Heart right ventricle (tissue), 16 donors: ENCODE results near the gene IGSF8. TPM values are rescaled to one million over a fixed set of nuclear protein-coding genes. Genes with fewer than 3 reads are reported as not detected.
"Not testable (repeated sequence)": the region's sequence is repeated elsewhere in the genome, so short reads cannot be mapped to it uniquely, and the experiment has no call there.

Source experiments
- ATAC-seq, 8 donors: fragments of 200-7000 bp; cut with Tn5 transposase; one replicate each; pipeline ENCODE4 v1.9.1; 2020; ENCODE audit warnings: mild to moderate bottlenecking in 8 of 8, moderate library complexity in 8 of 8, moderate number of reproducible peaks in 1 of 8
- DNase-seq, 2 donors: peaks; one replicate each; pipeline ENCODE4 v3.0.0-alpha.2; 2020
- H3K27ac ChIP-seq, 10 donors: fragments of 200-600 bp; sonication (generic) in 2 of 10; one replicate each; pipeline versions ENCODE4 v1.5.0 to v1.8.0; 2020 to 2022; ENCODE audit warnings: mild to moderate bottlenecking in 3 of 10
- H3K27me3 ChIP-seq, 7 donors: fragments of 200-600 bp; one replicate each; pipeline ENCODE4 v1.8.0; 2021 to 2022; ENCODE audit warnings: mild to moderate bottlenecking in 2 of 7
- H3K36me3 ChIP-seq, 9 donors: fragments of 200-600 bp; sonication (generic) in 1 of 9; one replicate each; pipeline versions ENCODE4 v1.5.0 to v1.8.0; 2020 to 2022; ENCODE audit warnings: mild to moderate bottlenecking in 2 of 9
- H3K4me1 ChIP-seq, 9 donors: fragments of 200-600 bp; sonication (generic) in 1 of 9; one replicate each; pipeline versions ENCODE4 v1.5.0 to v1.8.0; 2020 to 2022; ENCODE audit warnings: mild to moderate bottlenecking in 4 of 9
- H3K4me3 ChIP-seq, 10 donors: fragments of 200-600 bp; sonication (generic) in 2 of 10; one replicate each; pipeline versions ENCODE4 v1.5.0 to v1.8.0; 2020 to 2022; ENCODE audit warnings: mild to moderate bottlenecking in 7 of 10, moderate library complexity in 2 of 10
- H3K9me3 ChIP-seq, 11 donors: fragments of 200-600 bp in 10 of 11; sonication (generic) in 2 of 11; one replicate each; pipeline versions ENCODE4 v1.5.0 to v1.8.0; 2013 to 2022; ENCODE audit warnings: mild to moderate bottlenecking in 2 of 11, control low read depth in 1 of 11, moderate library complexity in 1 of 11
- CTCF ChIP-seq, 9 donors: fragments of 200-600 bp; sonication (generic) in 2 of 9; IDR thresholded peaks; one replicate each; pipeline versions ENCODE4 v1.5.0 to v1.8.0; 2021 to 2022; ENCODE audit warnings: antibody characterized with exemption in 9 of 9, mild to moderate bottlenecking in 5 of 9, moderate library complexity in 1 of 9
- WGBS, 2 donors: extraction: QIAGEN DNeasy Blood & Tissue Kit; methylation state at CpG; one replicate each; pipeline ENCODE4 v1.1.7; 2013; ENCODE audit warnings: inconsistent platforms in 1 of 2; 5-methylcytosine and 5-hydroxymethylcytosine counted together
- intact Hi-C, 10 donors: fragments of 100-400 bp; cut with DNase I; formaldehyde crosslinking; loops; one replicate each; pipeline versions ENCODE4 v1.11.1 to v1.14.2; 2022
- polyA plus RNA-seq, 2 donors: library from polyadenylated mRNA; stranded (reverse); fragments of 200-250 nt; gene quantifications; one replicate each; pipeline ENCODE4 v1.2.3, GENCODE V29; 2013
- total RNA-seq, 10 donors: library from RNA; stranded (reverse); fragmentation: NEBNext Ultra II Directional in 3 of 10; extraction: Animal tissue kit (Norgen Biotek cat#: 25700) in 3 of 10; gene quantifications; one replicate each; pipeline versions ENCODE4 v1.2.1 to v1.2.4, GENCODE V29; 2021 to 2023
- donor health status: Arrhythmogenic right ventricular cardiomyopathy.
- donor health status: ischemic (EF 13 %, LVEDD 7.1; RV severe dilation, severe dysfunction).
- donor health status: healthy with polysubstance abuse.
- donor health status: DM: no; HTN: yes; CAD: no.
- donor health status: DM: no; HTN: no; CAD: no.
- donor health status: ischemic (EF 25% LVEDD 6.9; RV normal size, moderate dysfunction).
- donor health status: ischemic (EF 25% LVEDD 5.7; RV mildly dilated, moderate dysfunction).
- donor health status: healthy.
- donor health status: DM: yes; HTN: yes; CAD: no.
- donor health status: Ischemic cardiomyopathy.
- donor health status: ischemic (EF 35%, LVEDD 5.7; RV mildly dilated, moderate dysfunction).
- donor health status: nonischemic (EF 11% LVEDD 7.7; RV severe dilation, severe dysfunction).
- donor health status: DM: yes; HTN: yes; CAD: no.
- donor health status: PGD.
- donor health status: ischemic (EF 29% LVEDD 5.4; RV normal size, mild dysfunction).
- donor health status: nonischemic (EF 23%, LVEDD 6.1; RV moderate dilation, normal function).

Gene IGSF8
- total and polyA plus RNA-seq, 12 donors, result 13.4 to 42.2 (median 20.6) TPM

- Histone ChIP-seq H3K27ac (no peak overlapping the region), H3K4me1 (no peaks in the 10 kb centered on the region), H3K36me3 (no peaks in the 10 kb centered on the region), H3K9me3 (no peaks in the 10 kb centered on the region), H3K4me3 (no peak overlapping the region), H3K27me3 (peaks cover 0 to 47% (median 16%) of the 10 kb centered on the region in 7 donors)
- intact Hi-C loops, result no loop called here
- DNase-seq (no peak), ATAC-seq (no peak)
- TF ChIP-seq CTCF (IDR thresholded peaks at IDR 0.05), result no peak
- 65 to 68% methylated on average over 7 of the region's 7 CpGs for WGBS, 2 donors
Observed at GRCh38 chr1:160053548-160054365, 44.7 kb downstream of the IGSF8 start.

- 69 to 71% methylated on average over 6 of the region's 6 CpGs for WGBS, 2 donors
- Histone ChIP-seq H3K4me1 (no peaks in the 10 kb centered on the region), H3K27me3 (peaks cover 0 to 51% (median 20%) of the 10 kb centered on the region in 7 donors), H3K27ac (no peak overlapping the region), H3K9me3 (no peaks in the 10 kb centered on the region), H3K36me3 (no peaks in the 10 kb centered on the region), H3K4me3 (no peak overlapping the region)
- ATAC-seq (no peak), DNase-seq (no peak)
- no peak for TF ChIP-seq CTCF (IDR thresholded peaks at IDR 0.05)
- intact Hi-C loops, result no loop called here
Observed at GRCh38 chr1:160052936-160053335, 45.5 kb downstream of the IGSF8 start.

DNA sequence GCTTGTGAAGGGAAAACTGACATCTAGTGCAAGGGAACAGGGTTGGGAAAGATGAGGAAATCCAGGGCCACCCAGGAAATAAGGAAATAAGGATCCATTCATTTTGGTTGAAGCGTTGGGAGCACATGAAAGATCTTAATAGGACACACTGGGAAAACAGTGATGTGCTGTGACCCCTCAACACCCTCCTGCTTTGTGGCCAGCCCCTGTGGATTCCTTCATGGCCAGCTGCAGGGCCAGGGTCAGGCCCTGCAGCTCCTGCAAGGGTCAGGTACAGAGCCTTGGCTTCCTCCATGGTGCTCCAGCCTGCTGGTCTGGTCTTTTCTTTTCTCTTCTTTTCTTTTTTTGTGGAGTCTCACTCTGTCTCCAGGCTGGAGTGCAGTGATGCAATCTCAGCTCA, 47.8 kb downstream of the IGSF8 start:
- 82% methylated on average over 1 of the region's 1 CpG for WGBS, 2 donors
- TF ChIP-seq CTCF (IDR thresholded peaks at IDR 0.05), result no peak
- intact Hi-C loops, result no loop called here

DNA sequence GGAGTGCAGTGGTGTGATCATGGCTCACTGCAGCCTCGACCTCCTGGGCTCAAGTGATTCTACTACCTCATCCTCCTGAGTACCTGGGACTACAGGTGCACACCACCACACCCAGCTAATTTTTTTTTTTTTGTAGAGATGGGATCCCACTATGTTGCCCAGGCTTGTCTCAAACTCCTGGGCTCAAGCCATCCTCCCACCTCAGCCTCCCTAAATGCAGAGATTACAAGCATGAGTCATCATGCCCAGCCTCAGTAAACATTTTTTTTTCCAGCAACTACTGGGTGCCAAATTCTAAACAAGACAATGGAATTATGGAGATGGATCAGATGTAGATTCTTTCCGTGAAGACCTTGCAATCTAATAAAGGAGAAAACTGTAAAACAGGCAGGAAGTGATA, 48.2 kb downstream of the IGSF8 start:
- 65 to 69% methylated on average over 2 of the region's 2 CpGs for WGBS, 2 donors
- H3K27ac ChIP-seq, DNase-seq, ATAC-seq, H3K4me3 ChIP-seq, H3K9me3 ChIP-seq, H3K36me3 ChIP-seq, intact Hi-C loops: not testable (repeated sequence)
- H3K27me3 ChIP-seq, result peaks cover 0 to 41% (median 13%) of the 10 kb centered on the region in 7 donors
- peaks cover 4 to 13% (median 11%) of the 10 kb centered on the region in 9 donors for H3K4me1 ChIP-seq

More for the DNA sequence above, 47.8 kb downstream of the IGSF8 start:
- ATAC-seq, result no peak
- H3K27ac ChIP-seq, result no peak overlapping the region
- no peaks in the 10 kb centered on the region for H3K9me3 ChIP-seq
- H3K4me3 ChIP-seq, result no peak overlapping the region
- H3K4me1 ChIP-seq, result peaks cover 4 to 13% (median 11%) of the 10 kb centered on the region in 9 donors
- H3K27me3 ChIP-seq, result peaks cover 0 to 41% (median 13%) of the 10 kb centered on the region in 7 donors
- H3K36me3 ChIP-seq, result no peaks in the 10 kb centered on the region
- no peak for DNase-seq

GRCh38 chr1:160049101-160049500, 49.3 kb downstream of the IGSF8 start:
- DNase-seq, result no peak

More at GRCh38 chr1:160049101-160049500, 49.3 kb downstream of the IGSF8 start:
- Histone ChIP-seq H3K27me3 (peaks cover 0 to 31% (median 12%) of the 10 kb centered on the region in 7 donors), H3K9me3 (no peaks in the 10 kb centered on the region), H3K4me1 (peaks cover 4 to 13% (median 11%) of the 10 kb centered on the region in 9 donors), H3K36me3 (no peaks in the 10 kb centered on the region), H3K27ac (no peak overlapping the region), H3K4me3 (no peak overlapping the region)
- no peak for TF ChIP-seq CTCF (IDR thresholded peaks at IDR 0.05)
- intact Hi-C loops, result loop anchor here in 5 of 10 donors (5.0 kb wide), 1 partner anchor 33 kb away; the partner anchor contains the start of gene KCNJ9 (in 5 of the 5)
- 79 to 80% methylated on average over 3 of the region's 3 CpGs for WGBS, 2 donors
- no peak for ATAC-seq
